GM12878 (cell line): ENCODE data around the gene DHRS12. TPM values are rescaled to one million over a fixed set of nuclear protein-coding genes. Genes with fewer than 3 reads are reported as not detected.

Experiments
- ATAC-seq: fragments of 200-7000 bp; cut with Tn5 transposase; 3 replicates; pipeline ENCODE4 v1.9.1; 2020; ENCODE audit warnings: mild to moderate bottlenecking, moderate library complexity
- BruUV-seq: library from RNA; stranded (reverse); fragments of 400-500 nt; replicated peaks from 2 replicates; lab custom pipeline; 2021; lab: Mats Ljungman, UMichigan
- CTCF ChIA-PET: fragments of 300-600 bp; sonication (Branson Sonifier 250); formaldehyde crosslinking; extraction: SDS; loops from one replicate; lab custom pipeline; 2021; ENCODE audit warnings: inconsistent platforms; lab: Yijun Ruan, JAX
- POLR2A ChIA-PET: fragments of 350-600 bp; formaldehyde crosslinking; extraction: SDS; loops from one replicate; lab custom pipeline; 2021; ENCODE audit warnings: inconsistent platforms; lab: Charles Lee
- RAD21 ChIA-PET: fragments of 300-600 bp; sonication (Branson Sonifier 250); formaldehyde crosslinking; loops from one replicate; lab custom pipeline; 2023; ENCODE audit warnings: antibody characterized with exemption; ENCODE audit not compliant: unreplicated experiment; lab: Charles Lee
- SMC1A ChIA-PET: fragments of 300-600 bp; sonication (Branson Sonifier 250); formaldehyde crosslinking; loops from one replicate; lab custom pipeline; 2023; ENCODE audit not compliant: unreplicated experiment, uncharacterized antibody; lab: Charles Lee
- DNase-seq: peaks from one replicate; pipeline ENCODE4 v3.0.0-alpha.2; 2011; ENCODE audit warnings: low read depth, low spot score
- FAIRE-seq: peaks from 3 replicates; lab custom pipeline; 2011; peaks lifted over from hg19 to GRCh38; lab: Jason Lieb, UNC
- H2AFZ ChIP-seq: 2 replicates; pipeline ENCODE4 v1.6.0; 2011; ENCODE audit warnings: low read depth, low read length, control low read depth; ENCODE audit not compliant: control insufficient read depth
- H3K27ac ChIP-seq: 2 replicates; pipeline ENCODE4 v1.5.1; 2011; ENCODE audit warnings: control low read depth; ENCODE audit not compliant: control insufficient read depth, insufficient read depth
- H3K27me3 ChIP-seq, 2 experiments: replicated peaks in 1 of 2; 2 replicates each; pipeline versions ENCODE4 v1.6.0 to v1.6.1; 2011; ENCODE audit warnings: low read length in 1 of 2; ENCODE audit not compliant: control insufficient read depth in 2 of 2, insufficient read depth in 2 of 2
- H3K36me3 ChIP-seq, 2 experiments: 2 replicates each; pipeline ENCODE4 v1.5.1; 2011; ENCODE audit warnings: low read length in 1 of 2; ENCODE audit not compliant: control insufficient read depth in 2 of 2, insufficient read depth in 2 of 2
- H3K4me1 ChIP-seq: 2 replicates; pipeline ENCODE4 v1.6.1; 2011; ENCODE audit warnings: mild to moderate bottlenecking, low read length, moderate library complexity, mixed read lengths; ENCODE audit not compliant: control insufficient read depth, insufficient read depth
- H3K4me2 ChIP-seq: 2 replicates; pipeline ENCODE4 v1.6.0; 2011; ENCODE audit warnings: control low read depth; ENCODE audit not compliant: control insufficient read depth, insufficient read depth
- H3K4me3 ChIP-seq: fragments of 200-600 bp; sonication (generic); 2 replicates; pipeline ENCODE4 v1.5.1; 2016
- H3K79me2 ChIP-seq: 2 replicates; pipeline ENCODE4 v1.6.0; 2011; ENCODE audit warnings: low read length; ENCODE audit not compliant: control insufficient read depth, insufficient read depth
- H3K9ac ChIP-seq: 2 replicates; pipeline ENCODE4 v1.8.0; 2011; ENCODE audit warnings: low read length, control low read depth, mixed read lengths; ENCODE audit not compliant: control insufficient read depth, insufficient read depth
- H3K9me3 ChIP-seq: replicated peaks from 3 replicates; pipeline ENCODE4 v1.5.1; 2011; ENCODE audit warnings: mild to moderate bottlenecking, low read length; ENCODE audit not compliant: control insufficient read depth, insufficient read depth
- H4K20me1 ChIP-seq: 2 replicates; pipeline ENCODE4 v1.6.0; 2011; ENCODE audit not compliant: control insufficient read depth, insufficient read depth
- MEF2A ChIP-seq: IDR thresholded peaks from 2 replicates; pipeline ENCODE4 v1.6.1; 2011; ENCODE audit warnings: low read depth, mild to moderate bottlenecking, low read length, moderate library complexity; ENCODE audit not compliant: insufficient read depth
- SPI1 ChIP-seq: IDR thresholded peaks from 2 replicates; pipeline ENCODE4 v1.6.1; 2011; ENCODE audit warnings: low read depth, mild to moderate bottlenecking, low read length, moderate library complexity, borderline replicate concordance; ENCODE audit not compliant: insufficient read depth
- ZNF217 ChIP-seq: fragments of 450-650 bp; IDR thresholded peaks from 2 replicates; pipeline ENCODE4 v1.6.1; 2017; ENCODE audit warnings: antibody characterized with exemption, mild to moderate bottlenecking
- WGBS: methylation state at CpG from one replicate; pipeline ENCODE4 v1.1.6; 2016; ENCODE audit warnings: low lambda C conversion rate; ENCODE audit not compliant: insufficient replicate concordance, insufficient coverage; ENCODE audit errors: missing lambda C conversion rate; 5-methylcytosine and 5-hydroxymethylcytosine counted together
- in situ Hi-C: fragments of 300-500 bp; cut with MboI; formaldehyde crosslinking; loops from 9 replicates; pipeline ENCODE4 v1.14.3; 2018; ENCODE audit warnings: mixed read lengths
- intact Hi-C: fragments of 100-400 bp; cut with micrococcal nuclease; formaldehyde crosslinking; loops from one replicate; pipeline ENCODE4 v1.14.2; 2022; ENCODE audit not compliant: unreplicated experiment
- polyA plus RNA-seq, 11 experiments: library from polyadenylated mRNA; depleted of rRNA in 4 of 11; unstranded in 6 of 11; stranded (reverse) in 5 of 11; fragments of >200 nt; fragmentation: Nextera tagmentation in 4 of 11; fragmentation: Illumina TruSeq in 1 of 11; extraction: Ambion mirVana in 4 of 11; extraction: Trizol in 1 of 11; gene quantifications; 1 replicate in 1 of 11; 2 replicates in 10 of 11; pipeline versions ENCODE4 v1.2.1 to v1.2.3, GENCODE V29; 2011 to 2016; ENCODE audit warnings: inconsistent platforms in 2 of 11, missing spikeins in 2 of 11, low read depth in 1 of 11
- total RNA-seq, 4 experiments: library from RNA; depleted of rRNA in 3 of 4; stranded (reverse); fragments of >200 nt in 3 of 4; fragmentation: Illumina TruSeq in 1 of 4; extraction: Trizol in 1 of 4; gene quantifications; 2 replicates each; pipeline versions ENCODE4 v1.2.1 to v1.2.3, GENCODE V29; 2013 to 2021

Gene DHRS12
- total and polyA plus RNA-seq, 10 of the 15 experiments (the other 5 are each of a cell fraction or from before 2014, with no cell fraction given): 2.9 to 11.3 (median 8.2) TPM

DNA sequence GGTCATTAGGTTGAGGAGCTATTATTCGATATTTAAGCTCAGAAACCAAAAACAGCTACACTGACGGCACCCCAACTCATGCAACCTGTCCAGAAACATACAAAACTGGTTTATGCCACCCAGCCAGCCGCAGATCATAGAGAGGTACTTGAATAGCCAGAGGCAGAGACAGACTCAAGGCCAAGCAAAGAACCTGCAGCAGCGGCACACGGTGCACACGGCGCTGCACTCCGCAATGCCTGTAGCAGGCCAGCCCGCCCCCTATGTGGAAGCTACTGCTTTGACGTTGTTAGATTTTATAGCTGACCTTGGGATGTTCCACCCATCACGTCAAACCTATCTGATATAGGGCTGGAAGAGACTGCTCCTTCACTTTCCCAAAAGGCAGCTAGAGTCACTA lies 11.9 kb upstream of the DHRS12 start:
- Histone ChIP-seq H3K4me2 (no peak overlapping the region), H3K9me3 (no peaks in the 10 kb centered on the region), H3K36me3 (no peaks in the 10 kb centered on the region), H3K4me1 (peaks cover 32% of the 10 kb centered on the region), H3K9ac (no peak overlapping the region), H3K4me3 (no peak overlapping the region), H3K27ac (no peak overlapping the region), H4K20me1 (no peaks in the 10 kb centered on the region), H2AFZ (no peak overlapping the region), H3K27me3 (no peaks in the 10 kb centered on the region), H3K79me2 (no peaks in the 10 kb centered on the region)
- FAIRE-seq: no peak
- no peak for ATAC-seq
- no TSS peak for BruUV-seq
- in situ Hi-C loops (no loop called here), intact Hi-C loops (loop anchor here (1.0 to 10.0 kb wide), 6 partner anchors 16 to 639 kb away; partner anchors contain the start of genes CKAP2 and VPS36)
- DNase-seq: no peak
- no peak for TF ChIP-seq MEF2A
- TF ChIP-seq SPI1: no peak
- TF ChIP-seq ZNF217: no peak
- 66% methylated on average over 11 of the region's 11 CpGs for WGBS
- ChIA-PET SMC1A (interaction anchor here (0.7 to 5.0 kb wide), 24 partner anchors 8 to 456 kb away, joined by 3 to 85 read pairs (median 6); partner anchors contain the start of gene NEK5), CTCF (interaction anchor here (0.5 to 5.0 kb wide), 40 partner anchors 7 to 691 kb away, joined by 3 to 180 read pairs (median 6); partner anchors contain the start of genes ALG11, CCDC70, NEK5 and TMEM272), RAD21 (interaction anchor here (0.7 to 6.5 kb wide), 16 partner anchors 10 to 635 kb away, joined by 3 to 75 read pairs (median 4); partner anchors contain the start of genes ALG11, INTS6 and VPS36), POLR2A (interaction anchor here (0.6 to 1.3 kb wide), 5 partner anchors 10 to 378 kb away, joined by 3 to 4 read pairs (median 3); no protein-coding TSS in a partner anchor)
